ENCODE data around the gene SCAMP4.

SCAMP4 gene, protein sequence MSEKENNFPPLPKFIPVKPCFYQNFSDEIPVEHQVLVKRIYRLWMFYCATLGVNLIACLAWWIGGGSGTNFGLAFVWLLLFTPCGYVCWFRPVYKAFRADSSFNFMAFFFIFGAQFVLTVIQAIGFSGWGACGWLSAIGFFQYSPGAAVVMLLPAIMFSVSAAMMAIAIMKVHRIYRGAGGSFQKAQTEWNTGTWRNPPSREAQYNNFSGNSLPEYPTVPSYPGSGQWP

GRCh38 chr19:1905110-1905862, at the start of gene SCAMP4, which contains the start of gene ADAT3:
Gene SCAMP4 (plus strand): TSS chr19:1905399. CDS start chr19:1915020, 9,621 bp downstream.
Gene ADAT3 (plus strand): TSS chr19:1905399. CDS start chr19:1912048, 6,649 bp downstream.
- peak; percentile 92 for DNase-seq

GRCh38 chr19:1855828-1856255, 49.4 kb upstream of the SCAMP4 start:
- no peak for DNase-seq

GRCh38 chr19:1856345-1856697, 48.9 kb upstream of the SCAMP4 start:
- no peak for DNase-seq

DNA sequence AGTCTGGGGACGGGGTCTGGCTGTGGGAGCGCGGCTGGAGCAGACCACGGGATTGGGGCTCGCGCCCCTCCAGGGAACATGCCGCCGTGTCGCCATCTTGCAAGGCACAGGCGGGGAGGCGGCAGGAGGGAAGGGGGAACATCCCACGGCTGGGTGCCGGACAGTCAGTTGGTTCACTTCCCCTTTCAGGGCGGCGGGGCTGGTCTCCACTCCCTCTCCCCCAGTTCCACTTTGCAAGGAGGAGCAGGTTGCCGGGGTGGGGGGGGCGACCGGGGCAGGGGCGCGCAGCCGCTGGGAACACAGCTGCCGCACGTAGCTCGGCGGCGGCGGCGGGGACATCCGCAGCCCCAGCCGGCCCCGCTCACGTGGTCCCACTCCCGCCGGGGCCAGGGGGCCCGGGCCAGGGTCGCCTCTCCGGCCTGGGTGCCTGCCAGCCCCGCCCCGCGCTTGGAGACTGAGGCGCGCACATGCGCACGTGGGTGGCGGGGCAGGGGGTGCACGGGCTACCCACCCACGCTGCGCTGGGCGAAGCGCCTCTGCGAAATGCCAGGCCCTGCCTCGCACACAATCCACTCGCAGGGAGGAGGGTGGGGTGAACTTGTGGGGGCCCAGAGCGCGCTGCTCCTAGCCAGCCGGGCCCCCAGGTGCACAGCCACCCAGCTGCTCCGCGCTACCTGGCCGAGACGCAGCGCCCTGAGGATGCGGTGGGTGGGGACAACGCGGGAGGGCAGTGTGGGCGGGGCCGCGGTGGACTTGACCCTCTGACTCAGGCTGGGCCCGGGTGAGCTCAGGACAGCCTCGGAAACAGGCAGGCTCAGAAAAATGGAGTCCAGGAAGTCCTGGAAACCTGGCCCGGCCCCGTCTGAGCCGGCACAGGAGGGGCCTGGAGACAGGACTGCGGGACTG, 48.2 kb upstream of the SCAMP4 start:
- no peak for DNase-seq

DNA sequence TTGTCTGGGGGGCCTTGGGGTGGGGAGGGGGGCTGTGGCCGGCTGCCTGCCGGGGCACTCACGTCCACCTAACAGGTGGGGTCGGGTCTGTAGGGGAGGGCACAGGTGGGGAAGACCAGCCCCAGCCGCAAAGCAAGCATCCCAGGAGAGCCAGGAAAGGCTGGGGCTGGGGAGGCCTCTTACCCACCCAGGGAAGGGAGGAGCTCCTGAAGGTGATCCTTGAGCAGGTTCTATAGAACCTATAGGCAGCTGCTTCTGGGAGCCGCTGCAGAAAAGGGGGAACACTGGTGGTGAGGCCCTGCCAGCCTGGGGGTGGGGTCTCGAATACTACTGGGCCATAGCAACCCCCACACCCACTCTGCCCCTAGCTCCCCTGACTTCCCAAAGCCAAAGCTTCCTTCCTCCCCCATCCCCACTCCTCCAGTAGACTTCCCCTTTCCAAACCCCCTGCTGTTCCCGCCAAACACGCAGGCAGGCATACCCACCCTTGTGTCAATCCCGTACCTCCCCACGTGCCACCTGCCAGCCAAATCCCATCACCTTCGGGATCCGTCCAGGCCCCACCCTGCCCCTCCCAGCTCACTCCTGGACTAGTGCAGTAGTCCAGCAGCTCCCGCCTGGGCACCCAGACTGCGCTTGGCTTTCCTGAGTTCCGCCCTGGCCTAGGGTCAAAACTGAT, 47.4 kb upstream of the SCAMP4 start:
- no peak for DNase-seq

GRCh38 chr19:1858412-1859081, 46.7 kb upstream of the SCAMP4 start:
- no peak for DNase-seq

GRCh38 chr19:1859331-1859781, 45.8 kb upstream of the SCAMP4 start:
- DNase-seq, result no peak

DNA sequence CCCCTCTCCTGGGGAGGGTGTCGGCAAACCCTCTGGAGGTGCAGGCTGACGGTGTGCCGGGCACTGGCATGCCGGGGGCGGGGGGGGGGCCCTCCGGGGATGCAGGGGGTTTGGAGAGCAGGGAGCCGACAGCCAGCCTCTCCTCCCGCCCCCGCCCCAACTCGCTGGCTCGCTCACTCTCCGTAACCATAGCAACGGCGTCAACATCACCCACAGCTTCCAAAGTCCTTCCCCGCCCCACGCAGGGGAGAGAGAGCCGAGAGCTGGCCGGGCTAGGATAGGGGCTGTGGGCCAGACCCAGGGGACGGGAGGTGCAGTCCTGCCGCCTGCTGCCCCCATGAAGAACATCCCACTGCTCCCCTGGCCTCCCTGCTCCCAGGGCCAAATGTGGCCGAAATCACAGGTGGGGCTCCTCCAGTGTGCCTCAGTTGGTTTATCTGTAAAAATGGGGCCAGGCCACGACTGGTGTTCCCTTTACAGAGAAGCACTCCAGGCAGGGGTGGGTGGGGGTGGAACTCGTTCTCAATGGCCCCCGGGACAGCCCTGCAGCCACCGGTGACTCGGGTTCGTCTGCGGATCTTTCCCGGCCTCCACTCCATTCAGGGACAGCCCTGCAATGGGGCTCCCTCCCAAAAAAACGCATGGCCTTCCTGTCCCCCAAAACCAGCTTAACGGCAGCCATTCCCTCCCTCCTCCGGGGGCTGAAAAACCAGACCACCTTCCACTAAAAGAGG, 45.0 kb upstream of the SCAMP4 start:
- DNase-seq, result peak; percentile 32

- DNase-seq, result no peak
These were observed 44.2 kb upstream of the SCAMP4 start for GRCh38 chr19:1860821-1861598.

DNA sequence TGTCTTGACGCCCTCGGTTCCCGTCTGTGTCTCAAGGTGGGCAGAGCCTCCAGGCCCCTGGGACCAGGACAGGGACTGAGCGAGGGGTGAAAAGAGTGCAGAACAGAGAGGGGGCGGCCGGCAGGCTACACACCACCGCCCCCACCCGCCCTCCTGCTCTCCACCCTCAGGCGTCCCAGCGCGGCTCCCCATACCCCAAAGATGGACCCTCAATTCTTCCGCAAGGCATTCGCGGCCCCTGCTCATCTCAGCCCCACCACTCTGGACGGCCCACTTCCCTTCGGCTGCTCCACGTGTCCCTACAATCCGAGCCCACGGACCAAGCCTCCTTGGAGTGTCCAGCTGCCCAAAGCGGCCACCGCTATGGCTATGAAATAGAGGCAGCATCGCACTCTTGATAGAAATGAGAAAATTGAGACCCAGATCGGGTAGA, 43.6 kb upstream of the SCAMP4 start:
- DNase-seq, result no peak

DNA sequence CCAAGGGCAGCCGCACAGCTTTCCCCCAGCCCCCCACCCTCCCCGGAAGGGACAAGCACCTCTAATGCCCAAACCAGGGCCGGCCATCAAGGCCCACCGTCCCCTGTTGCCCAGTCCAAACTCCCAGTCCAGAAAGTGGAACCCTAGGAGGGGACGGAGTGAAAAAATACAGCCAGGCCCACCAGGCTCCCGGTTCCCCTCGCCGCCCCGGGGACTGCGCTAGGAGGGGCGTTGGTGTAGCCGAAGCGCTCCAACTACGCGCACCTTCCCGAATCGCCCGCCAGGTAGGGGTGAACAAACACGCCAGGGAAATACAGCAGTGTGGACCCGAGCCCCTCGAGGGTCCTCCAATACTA, 43.2 kb upstream of the SCAMP4 start:
- DNase-seq, result no peak

- no peak for DNase-seq
These were observed 42.5 kb upstream of the SCAMP4 start for GRCh38 chr19:1862424-1863327.

GRCh38 chr19:1863328-1863637, 41.9 kb upstream of the SCAMP4 start, which contains the start of gene KLF16:
Gene KLF16 (minus strand): TSS chr19:1863579. CDS start chr19:1863497, 82 bp downstream.
- DNase-seq, result no peak

DNA sequence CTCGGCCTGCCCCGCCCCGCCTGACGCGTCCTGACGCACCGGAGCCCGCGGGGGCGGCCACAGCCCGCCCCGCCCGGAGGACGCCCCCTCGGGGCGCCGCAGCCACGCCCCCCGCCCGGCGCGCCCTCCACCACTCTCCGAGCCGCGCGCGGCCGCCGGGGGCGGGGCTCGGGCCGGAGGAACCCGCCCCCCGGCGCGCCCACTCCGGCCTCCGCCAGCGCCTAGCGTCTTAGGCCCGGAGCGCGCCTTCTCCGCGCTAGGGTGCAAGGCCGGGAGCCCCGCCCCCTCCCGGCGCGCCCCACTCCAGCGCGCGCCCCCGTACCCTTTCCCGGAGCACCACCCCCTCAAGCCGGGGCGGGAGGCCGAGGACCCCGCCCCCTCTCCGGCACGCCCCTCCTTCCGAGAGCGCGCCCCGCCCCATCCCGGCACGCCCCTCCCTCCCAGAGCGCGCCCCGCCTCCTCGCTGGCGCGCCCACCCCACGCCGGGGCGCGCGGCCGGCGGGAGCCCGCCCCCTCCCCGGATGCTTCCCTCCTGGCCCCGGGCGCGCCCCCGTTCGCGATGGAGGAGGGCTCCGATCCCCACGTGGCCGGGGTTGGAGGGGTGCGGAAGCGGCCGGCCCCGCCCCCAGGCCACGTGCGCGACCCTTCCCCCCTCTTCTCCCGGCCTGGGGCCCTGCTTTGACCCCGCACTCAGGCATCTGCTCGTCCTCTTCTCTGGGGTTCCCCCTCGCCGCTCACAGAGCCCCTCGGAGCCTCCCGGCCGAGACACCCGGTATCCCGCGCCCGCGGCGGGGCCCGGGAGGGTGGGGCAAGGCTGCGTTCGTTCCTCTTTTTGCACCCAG, 41.3 kb upstream of the SCAMP4 start:
- peak; percentile 81 for DNase-seq

- DNase-seq, result no peak
These were observed 40.6 kb upstream of the SCAMP4 start for GRCh38 chr19:1864480-1865171.

GRCh38 chr19:1865172-1866010, 39.8 kb upstream of the SCAMP4 start:
- no peak for DNase-seq

Measured in NCI-H510A (cell line).